ENCODE data around the gene NEDD9. TPM values are rescaled to one million over a fixed set of nuclear protein-coding genes. Genes with fewer than 3 reads are reported as not detected.

The NEDD9 gene
- total and polyA plus RNA-seq, 2 of the 13 experiments (the other 11 are each of a cell fraction or from before 2014, with no cell fraction given) = 27.1 to 389 TPM

DNA sequence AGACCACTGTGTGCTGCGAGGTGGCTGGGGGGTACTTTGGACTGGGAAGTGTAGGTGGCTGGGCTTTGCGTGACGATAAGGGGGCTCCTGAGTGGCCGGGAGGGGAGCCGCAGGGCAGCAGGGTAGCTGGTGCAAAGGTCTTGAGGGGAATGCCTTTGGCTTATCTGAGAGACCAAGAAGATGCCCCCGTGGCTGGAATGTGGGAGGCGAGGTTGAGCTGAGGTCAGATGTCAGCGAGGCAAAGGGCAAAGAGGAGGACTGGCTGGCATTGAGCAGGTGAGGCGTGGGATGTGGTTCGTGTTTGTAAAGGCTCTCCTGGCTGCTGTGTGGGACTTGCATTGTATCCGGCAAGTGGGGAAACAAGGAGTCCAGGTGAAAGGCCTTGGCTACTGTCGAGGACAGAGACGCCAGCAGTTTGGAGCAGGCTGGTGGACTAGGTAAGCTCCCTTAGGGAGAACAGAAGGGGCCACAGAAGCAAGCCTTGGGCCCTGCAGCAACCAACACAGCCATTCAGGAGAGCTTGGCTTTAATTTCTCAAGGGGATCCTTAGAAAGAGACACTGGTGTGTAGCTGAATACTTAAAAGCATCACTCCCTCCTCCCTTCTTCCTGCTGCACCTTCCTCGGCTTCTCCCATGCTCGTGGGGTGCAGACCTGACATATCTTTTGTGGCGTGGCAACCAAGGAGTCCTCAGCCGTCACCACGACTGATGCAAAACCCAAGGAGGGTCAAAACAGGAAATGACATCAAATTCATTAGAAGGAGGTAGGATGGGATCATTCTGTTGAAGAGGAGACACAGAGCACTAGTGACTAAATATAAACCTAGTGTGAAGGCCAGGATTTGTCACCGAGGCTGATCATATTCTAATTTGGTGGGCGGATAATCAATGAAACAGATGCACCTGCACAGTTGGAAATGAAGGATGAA, 67.5 kb downstream of the NEDD9 start (continued):
- TF ChIP-seq RFXAP (CRISPR knock-in tag; IDR thresholded peaks at IDR 0.05; ENCODE audit: borderline replicate concordance) (no peak), KMT2A (CRISPR knock-in tag; IDR thresholded peaks at IDR 0.05) (peak; percentile 19; the same call in 1 of the 2 replicates), RORA (CRISPR knock-in tag; IDR thresholded peaks at IDR 0.05) (no peak), ZBTB7B (CRISPR knock-in tag; IDR thresholded peaks at IDR 0.05) (peak; percentile 82), ZNF619 (CRISPR knock-in tag; IDR thresholded peaks at IDR 0.05) (0 out of 2 replicates have a peak, but pooled peaks have one; percentile 24), HNF4A (CRISPR knock-in tag; IDR thresholded peaks at IDR 0.05) (peak; percentile 85), ZNF879 (CRISPR knock-in tag; IDR thresholded peaks at IDR 0.05) (no peak), PPARG (CRISPR knock-in tag; conservative IDR thresholded peaks at IDR 0.05) (peak; percentile 94), MIXL1 (CRISPR knock-in tag; IDR thresholded peaks at IDR 0.05) (no peak), ZNF263 (CRISPR knock-in tag; IDR thresholded peaks at IDR 0.05) (peak; percentile 82), ZKSCAN5 (CRISPR knock-in tag; IDR thresholded peaks at IDR 0.05) (no peak), ZSCAN25 (CRISPR knock-in tag; IDR thresholded peaks at IDR 0.05) (no peak), KDM3A (CRISPR knock-in tag; IDR thresholded peaks at IDR 0.05; ENCODE audit: low read depth) (no peak), ZMYM3 (CRISPR knock-in tag; IDR thresholded peaks at IDR 0.05) (peak; percentile 52; the same call in 1 of the 2 replicates), ERF (CRISPR knock-in tag; IDR thresholded peaks at IDR 0.05) (no peak), XBP1 (CRISPR knock-in tag; IDR thresholded peaks at IDR 0.05) (no peak), NFKB2 (CRISPR knock-in tag; IDR thresholded peaks at IDR 0.05; ENCODE audit: borderline replicate concordance) (peak; percentile 40; the same call in 1 of the 2 replicates), SYNCRIP (IDR thresholded peaks at IDR 0.05; ENCODE audit: insufficient read depth, low read depth, low read length) (no peak), ZNF589 (CRISPR knock-in tag; conservative IDR thresholded peaks at IDR 0.05) (no peak), SMAD3 (CRISPR knock-in tag; IDR thresholded peaks at IDR 0.05) (no peak), PCBP1 (IDR thresholded peaks at IDR 0.05; ENCODE audit: borderline replicate concordance, low read depth, low read length) (no peak)
- TF ChIP-seq, protein P1, sequence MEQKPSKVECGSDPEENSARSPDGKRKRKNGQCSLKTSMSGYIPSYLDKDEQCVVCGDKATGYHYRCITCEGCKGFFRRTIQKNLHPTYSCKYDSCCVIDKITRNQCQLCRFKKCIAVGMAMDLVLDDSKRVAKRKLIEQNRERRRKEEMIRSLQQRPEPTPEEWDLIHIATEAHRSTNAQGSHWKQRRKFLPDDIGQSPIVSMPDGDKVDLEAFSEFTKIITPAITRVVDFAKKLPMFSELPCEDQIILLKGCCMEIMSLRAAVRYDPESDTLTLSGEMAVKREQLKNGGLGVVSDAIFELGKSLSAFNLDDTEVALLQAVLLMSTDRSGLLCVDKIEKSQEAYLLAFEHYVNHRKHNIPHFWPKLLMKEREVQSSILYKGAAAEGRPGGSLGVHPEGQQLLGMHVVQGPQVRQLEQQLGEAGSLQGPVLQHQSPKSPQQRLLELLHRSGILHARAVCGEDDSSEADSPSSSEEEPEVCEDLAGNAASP (CRISPR knock-in tag; IDR thresholded peaks at IDR 0.05; ENCODE audit: borderline replicate concordance) = peak; percentile 86; the same call in 1 of the 2 replicates
- TF ChIP-seq, protein P2, sequence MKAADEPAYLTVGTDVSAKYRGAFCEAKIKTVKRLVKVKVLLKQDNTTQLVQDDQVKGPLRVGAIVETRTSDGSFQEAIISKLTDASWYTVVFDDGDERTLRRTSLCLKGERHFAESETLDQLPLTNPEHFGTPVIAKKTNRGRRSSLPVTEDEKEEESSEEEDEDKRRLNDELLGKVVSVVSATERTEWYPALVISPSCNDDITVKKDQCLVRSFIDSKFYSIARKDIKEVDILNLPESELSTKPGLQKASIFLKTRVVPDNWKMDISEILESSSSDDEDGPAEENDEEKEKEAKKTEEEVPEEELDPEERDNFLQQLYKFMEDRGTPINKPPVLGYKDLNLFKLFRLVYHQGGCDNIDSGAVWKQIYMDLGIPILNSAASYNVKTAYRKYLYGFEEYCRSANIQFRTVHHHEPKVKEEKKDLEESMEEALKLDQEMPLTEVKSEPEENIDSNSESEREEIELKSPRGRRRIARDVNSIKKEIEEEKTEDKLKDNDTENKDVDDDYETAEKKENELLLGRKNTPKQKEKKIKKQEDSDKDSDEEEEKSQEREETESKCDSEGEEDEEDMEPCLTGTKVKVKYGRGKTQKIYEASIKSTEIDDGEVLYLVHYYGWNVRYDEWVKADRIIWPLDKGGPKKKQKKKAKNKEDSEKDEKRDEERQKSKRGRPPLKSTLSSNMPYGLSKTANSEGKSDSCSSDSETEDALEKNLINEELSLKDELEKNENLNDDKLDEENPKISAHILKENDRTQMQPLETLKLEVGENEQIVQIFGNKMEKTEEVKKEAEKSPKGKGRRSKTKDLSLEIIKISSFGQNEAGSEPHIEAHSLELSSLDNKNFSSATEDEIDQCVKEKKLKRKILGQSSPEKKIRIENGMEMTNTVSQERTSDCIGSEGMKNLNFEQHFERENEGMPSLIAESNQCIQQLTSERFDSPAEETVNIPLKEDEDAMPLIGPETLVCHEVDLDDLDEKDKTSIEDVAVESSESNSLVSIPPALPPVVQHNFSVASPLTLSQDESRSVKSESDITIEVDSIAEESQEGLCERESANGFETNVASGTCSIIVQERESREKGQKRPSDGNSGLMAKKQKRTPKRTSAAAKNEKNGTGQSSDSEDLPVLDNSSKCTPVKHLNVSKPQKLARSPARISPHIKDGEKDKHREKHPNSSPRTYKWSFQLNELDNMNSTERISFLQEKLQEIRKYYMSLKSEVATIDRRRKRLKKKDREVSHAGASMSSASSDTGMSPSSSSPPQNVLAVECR (CRISPR knock-in tag; IDR thresholded peaks at IDR 0.05; ENCODE audit: borderline replicate concordance) = peak; percentile 30; the same call in 1 of the 2 replicates

Measured in HepG2 (cell line).